OCI-M2 (cell line): ENCODE measurements around the gene KRT5.

Source experiments
- DNase-seq: peaks from one replicate; lab custom pipeline; 2025; ENCODE audit not compliant: unreplicated experiment; lab: John Stamatoyannopoulos, UW

KRT5 gene

DNA sequence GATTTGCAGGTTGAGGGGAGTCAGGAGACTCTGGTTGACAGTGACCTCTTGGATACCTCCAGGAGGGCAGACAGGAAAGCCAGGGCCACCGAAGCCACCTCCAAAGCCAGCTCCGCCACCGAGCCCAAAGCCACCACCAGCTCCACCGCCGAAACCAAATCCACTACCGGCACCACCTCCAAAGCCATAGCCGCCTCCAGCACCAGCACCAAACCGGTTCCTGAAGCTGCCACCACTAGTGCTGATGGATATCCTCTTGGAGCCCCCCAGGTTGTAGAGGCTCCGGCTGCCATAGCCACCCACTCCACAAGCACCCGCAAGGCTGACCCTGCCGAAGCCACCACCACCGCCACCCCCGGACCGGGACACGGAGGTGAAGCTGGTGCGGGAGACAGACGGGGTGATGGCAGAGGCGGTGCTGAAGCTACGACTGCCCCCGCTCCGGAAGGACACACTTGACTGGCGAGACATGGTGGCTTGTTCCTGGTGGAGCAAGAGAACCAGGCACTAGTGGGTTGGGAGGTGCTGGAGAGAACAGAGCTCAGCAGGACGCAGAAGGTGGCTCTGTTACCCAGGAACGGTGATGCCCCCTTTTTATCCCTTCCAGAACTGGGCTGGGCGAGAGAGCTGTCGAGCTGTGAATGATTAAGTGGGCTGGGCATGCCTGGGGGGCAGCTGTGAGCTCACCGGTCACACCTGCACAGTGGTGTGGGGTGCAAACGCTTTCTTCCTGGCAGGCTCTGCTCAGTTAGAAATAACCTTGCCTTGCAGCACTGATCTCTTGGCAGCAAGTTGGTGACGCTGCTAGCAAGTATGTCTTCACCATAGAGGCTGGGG, at the start of gene KRT5:
KRT5 (minus strand) TSS at position 569 of the 837 bp plus-strand sequence; CDS start at position 471, 98 bp downstream.
- DNase-seq, result no peak

DNA sequence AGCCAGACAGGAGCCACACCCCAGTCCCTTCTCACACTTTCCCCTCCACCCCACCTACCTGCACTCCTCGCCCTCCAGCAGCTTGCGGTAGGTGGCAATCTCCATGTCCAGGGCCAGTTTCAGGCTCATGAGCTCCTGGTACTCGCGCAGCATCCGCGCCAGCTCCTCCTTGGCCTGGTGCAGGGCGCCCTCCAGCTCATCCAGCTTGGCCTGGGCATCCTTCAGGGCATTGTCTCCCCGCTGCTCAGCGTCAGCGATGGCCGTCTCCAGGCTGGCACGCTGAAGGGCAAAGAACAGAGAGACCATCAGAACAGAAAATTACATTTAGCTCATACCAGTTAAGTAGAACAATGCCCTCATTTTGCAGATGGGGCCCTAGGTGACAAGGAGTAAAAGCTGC, 47.9 kb upstream of the KRT5 start:
- DNase-seq, result no peak

DNA sequence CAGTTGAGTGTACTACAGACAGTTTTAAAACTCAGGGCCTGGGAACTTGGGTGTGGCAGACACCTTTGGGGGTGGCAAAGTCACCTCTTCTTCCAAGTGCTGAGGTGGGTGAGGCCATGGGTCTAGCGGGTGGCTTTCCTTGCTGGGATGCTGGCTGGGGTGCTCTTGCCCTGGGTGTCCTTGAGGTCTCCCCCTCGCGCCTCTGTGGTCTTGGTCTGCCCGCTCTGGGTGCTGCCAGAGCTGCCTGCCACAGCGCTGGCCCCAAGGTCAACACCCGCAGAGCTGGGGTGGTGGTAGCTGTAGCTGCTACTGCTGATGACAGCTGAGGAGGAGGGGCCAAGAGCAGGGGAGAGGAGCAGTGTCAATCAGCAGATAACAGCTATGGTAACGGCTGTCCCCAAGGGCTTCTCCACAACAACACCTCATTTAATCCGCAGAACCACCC, 46.7 kb upstream of the KRT5 start:
- DNase-seq, result no peak

DNA sequence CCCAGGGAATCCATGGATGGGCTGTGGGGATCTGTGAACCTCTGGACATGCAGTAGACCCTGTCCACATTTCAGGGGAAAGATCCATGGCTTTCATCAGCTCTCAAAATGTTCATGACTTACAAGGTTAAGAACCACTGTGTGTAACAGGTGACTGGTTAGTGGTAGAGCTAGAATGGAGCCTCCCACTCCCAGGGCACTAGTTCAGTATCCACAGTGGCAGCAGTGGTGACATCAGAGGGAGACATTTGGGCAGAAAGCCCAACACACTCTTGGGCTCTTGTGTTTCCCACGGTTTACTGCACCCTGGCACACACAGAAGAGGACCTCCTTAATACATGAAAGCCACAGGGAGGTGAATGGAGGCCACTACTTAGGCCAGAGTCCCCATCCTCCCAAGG, 44.4 kb upstream of the KRT5 start:
- DNase-seq, result no peak

DNA sequence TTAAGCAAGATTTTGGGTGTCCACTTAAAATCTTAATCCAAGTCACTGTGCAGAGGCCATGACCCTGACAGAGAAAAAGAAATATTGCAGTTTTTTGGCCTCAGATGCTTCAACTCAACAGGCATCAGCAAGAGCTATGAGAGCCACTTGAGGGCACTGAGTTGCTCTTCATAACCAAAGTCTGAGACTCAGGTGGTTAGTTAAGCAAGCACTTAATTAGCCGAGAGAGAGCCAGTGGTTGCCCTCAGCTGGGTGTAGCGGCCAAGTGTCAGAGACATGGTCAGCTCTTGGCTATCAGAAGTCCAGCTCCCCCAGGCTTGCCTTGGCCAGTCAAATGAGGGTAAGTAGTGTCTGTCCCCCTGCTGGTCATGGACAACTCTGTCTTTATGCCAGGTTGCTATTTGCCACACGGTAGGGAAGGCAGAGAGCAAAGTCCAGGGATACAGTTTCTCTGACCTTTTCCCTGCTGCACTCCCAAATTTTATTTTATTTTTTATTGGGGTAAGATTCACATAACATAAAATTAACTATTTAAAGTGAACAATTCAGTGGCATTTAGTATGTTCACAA, 41.8 kb upstream of the KRT5 start:
- no peak for DNase-seq

DNA sequence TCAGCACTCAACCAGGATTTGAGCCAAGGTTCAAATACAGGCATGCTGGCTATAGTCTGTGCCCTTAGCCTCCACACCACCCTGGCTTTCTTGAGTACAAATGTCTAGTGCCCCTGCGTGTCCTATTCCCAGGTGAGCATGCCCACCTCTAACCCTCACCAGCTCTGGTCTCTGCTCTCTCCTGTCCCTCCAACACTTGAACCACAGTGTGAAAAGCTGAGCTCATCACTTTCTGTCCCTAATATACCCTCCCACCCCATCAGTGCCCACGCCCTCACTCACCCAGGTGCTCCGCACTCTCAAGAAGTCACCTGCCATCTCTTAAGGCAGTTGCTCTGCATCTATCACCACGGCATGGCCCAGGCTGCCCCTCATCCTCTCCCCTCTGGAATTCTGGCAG, 39.8 kb upstream of the KRT5 start:
- DNase-seq, result no peak

DNA sequence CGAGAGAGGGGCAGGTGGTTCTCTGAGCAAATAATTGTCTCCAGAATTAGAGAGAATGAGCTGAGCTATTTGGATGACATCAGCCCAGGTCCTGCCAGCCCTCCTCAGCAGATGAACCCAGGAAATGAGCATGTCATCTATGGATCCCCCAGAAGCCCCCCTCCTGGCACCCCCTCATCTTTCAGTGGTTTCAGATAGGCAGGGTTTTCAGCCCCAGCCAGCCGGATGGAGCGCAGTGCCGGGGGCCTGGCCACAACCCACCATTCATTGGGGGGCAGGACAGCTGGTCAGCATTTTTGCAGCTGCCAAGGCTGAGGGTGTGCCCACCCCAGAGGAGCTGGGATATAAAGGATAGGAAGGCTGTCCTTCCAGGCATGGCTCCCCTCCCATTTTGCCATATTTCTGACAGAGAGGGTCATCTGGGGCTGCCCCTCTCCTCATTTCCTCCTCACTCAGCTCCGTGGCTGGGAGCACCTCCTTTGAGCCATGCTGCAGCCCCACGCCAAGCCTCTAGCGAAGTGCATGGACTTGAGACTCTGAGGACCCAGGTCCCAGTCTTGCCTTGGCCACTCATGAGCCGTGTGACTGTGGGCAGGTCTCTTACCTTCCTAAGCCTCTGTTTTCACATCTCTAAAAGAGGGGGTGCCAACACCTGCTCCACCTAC, 38.7 kb upstream of the KRT5 start:
- DNase-seq, result no peak

DNA sequence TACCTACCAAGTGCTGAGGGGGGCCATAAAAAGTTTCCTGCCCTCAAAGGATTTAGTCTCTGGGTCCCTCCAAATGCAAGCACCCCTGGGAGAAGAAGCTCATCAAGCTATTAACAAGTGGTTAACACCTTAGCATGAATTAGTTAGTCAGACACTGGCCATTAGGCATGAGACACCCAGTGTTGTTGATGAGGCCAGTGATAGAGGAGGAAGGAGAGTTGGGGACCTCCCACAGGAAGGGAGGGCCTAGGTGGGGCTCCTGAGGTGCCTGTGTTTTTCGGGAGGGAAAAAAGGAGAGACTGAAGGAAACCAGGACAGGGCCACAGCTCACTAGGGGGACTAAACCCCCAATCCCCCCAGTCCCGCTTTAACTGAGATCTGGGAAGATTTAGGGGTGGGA, 37.3 kb upstream of the KRT5 start:
- DNase-seq, result no peak

DNA sequence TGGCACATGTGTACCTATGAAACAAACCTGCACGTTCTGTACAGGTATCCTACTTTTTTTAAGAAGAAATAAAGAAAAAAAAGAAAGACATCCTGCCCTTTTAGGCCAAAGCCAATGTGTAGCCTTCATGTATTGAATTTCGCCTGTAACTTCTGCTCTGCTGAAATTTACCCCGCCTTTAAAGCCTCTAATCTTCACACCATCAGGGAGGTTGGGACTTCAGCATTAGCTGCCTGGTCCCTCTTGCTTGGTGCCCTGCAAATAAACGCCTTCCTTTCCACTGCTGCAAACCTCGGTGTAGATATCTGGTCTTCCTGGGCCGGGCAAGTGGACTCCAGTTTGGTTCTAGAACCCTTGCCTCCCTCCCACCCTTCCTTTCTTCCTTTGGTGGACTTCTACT, 35.4 kb upstream of the KRT5 start:
- DNase-seq, result no peak

DNA sequence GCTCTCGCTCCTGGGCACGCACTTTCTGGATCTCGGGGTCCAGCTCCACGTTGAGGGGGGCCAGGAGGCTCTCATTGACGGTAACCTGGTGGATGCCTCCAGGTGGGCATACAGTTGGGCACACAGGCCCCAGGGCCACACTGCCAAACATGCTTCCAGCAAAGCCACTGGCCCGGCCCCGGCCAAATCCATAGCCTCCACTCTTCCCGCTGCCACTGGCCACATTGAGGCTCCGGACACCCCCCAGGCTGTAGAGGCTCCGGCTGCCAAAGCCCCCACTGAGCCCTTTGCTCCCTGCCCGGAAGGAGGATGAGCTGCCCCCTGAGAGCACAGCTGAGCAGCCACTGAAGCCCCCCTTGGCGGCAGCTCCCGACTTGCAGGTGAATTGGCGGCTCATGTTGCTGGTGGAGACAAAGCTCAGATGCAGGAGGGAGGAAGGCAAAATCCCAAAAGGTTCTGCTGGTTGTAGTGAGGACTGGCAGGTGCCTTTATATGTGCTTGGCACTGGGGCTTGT, 32.5 kb upstream of the KRT5 start, which contains the start of gene KRT71:
KRT71 (minus strand) TSS at position 465 of the 515 bp plus-strand sequence; CDS start at position 397, 68 bp downstream.
- no peak for DNase-seq

DNA sequence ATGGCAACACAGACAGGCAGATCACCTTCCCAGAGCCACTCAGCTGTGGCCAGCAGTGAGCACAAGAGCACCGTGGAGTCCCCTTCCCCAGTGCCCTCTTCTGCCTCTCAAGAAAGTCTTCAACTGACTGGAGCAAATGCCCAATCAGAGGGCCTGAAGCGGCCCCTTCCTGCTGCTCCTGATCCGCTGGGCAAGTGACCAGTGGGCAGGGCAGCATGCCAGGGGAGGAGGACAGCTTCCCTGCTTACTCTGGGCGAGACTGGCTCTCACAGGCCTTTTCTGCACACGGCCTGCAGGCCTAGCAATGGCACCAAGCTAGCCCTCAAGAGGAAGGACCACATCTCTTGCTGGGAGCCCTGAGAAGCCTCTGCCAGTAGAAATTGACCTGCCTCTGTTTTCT, 31.9 kb upstream of the KRT5 start:
- DNase-seq, result no peak

DNA sequence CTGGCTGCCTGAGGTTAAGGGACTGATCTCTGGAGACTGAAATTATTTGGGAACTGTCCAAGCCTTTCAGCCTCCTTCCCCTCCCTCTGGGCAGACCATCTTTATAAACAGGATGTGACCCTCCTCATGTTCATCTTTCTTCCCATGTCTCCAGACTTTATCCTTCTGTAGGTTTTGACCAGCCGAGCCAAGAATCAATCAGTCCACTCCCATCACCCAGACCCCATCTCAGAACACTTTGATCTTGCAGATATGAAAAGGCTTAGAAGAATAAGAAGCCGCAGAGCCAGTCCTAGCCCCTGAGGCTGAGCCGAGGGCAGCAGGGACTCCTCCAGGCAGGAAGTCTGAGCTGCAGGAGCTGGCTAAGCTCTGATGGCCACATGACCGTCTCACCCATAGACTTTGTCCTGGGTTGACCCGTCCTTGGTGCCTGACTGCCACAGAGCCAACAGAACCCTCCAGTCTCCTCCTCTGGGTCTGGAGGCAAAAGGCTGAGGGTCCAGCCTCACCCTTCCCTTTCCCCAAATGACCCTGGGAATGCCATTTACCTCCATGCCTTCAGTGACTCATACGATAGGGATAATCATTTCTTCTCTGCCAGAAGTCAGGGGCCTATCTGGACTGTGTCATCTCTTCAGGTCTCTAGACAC, 31.1 kb upstream of the KRT5 start:
- DNase-seq, result no peak

DNA sequence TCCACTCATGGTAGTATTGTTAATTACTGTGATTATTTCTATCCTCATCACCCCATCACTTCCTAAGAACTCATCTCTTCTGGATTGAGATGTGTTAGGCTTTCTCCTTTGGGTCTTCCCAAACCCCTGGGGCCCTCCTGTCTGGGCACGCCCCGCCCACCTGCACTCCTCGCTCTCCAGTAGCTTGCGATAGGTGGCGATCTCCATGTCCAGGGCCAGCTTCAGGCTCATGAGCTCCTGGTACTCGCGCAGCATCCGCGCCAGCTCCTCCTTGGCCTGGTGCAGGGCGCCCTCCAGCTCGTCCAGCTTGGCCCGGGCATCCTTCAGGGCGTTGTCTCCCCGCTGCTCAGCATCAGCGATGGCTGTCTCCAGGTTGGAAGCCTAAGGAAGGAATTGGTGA, 25.9 kb upstream of the KRT5 start:
- no peak for DNase-seq

DNA sequence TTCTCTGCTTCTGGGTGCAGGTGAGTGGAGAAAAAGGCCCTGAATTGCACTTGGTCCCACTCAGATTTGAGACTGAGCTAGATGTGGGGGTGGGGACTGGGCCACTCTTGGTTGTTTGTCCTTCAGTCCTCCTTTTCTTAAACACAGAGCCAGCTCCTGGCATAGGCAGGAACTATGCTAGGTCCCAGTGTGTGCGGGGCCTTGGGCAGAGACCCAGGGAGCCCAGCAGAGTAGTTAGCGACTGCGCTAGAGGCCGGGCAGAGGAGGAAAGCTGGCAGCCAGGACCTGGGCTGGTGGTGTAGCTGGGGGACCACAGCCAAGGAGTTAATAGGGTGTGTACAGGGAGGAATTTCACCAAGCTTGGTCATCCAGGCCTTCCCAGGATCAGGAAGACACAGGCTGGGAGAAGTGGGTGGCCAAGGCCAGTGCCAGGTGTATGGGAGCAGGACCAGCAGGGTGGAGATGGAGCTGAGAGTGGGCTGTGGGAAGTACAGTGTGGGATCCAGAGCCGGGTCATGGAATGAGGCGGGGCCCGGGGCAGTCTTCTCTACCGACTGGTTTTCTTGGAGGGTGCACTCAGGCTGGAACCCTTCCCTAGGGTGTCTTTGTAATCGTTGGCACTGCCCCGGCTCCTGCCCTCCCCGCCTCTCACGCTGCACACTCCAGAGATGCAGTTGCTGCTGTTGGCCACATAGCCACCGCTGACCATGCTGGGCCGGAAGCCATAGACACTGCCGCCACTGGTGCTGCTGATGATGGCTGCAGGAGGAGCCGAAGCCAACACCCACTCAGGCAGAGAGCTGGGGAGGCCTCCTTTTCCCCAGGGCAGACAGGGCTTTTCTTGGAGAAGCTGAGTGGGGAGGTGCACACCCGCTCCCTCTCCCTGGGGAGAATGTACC, 24.0 kb upstream of the KRT5 start:
- no peak for DNase-seq

DNA sequence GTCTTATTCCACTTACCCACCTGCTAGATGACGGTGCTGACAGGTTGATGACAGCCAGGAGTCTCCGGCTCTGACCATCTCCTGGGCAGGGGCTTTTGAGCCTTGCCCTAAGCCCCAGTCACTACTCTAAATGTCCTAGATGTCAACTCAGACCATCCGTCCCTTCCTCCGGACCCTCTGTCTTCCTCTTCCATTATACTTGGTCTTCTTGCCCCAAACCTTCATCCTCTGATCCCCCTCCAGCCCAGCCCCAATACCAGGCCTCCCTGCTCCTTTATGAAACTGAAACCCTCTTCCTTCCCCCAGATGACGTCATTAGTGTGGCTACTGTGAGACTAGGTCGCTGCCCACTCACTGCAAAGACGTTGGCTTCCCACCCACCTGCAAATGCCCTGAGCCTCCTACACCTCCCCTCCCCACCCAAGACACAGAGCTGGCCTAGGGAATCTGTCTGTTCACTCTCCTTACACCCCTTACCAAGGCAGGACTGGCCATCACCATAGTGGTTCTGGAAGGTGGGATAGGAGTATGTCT, 22.7 kb upstream of the KRT5 start:
- DNase-seq, result no peak

DNA sequence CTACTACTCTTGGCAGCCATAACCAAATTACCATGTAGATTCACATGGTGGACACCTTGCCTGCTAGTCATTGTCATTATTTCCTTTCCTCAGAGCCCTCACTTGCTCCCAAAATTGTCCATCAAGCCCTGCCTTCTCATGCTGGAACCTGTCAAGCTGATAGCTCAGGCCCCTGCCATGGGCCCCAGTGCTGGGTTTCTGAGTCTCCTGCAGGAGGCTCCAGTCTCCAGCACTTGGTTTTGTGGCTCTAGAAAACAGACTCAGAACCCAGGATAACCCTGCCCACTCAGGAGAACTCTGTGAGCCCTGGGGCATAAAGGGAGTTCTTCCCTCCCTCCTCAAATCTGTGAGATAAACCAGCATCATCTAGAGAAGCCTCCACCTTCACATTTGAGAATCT, 22.0 kb upstream of the KRT5 start:
- no peak for DNase-seq

DNA sequence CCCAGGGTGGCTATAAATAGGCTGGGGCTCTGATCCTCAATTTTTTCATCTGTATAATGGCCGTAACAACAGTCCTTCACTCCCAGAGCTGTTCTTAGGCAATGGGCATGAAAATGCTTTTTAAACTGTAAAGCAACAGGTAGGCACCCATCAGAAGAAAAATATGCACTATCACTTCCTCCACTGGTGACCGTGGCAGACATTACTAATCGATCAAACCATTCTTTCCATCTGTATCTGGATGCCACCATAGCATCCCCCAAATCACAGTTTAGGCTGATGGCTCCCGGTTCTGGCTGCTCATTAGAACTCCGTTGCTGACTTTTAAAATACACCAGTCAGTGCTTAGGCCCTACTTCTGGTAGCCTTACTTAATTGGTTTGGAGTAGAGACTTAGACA, 21.5 kb upstream of the KRT5 start:
- no peak for DNase-seq

DNA sequence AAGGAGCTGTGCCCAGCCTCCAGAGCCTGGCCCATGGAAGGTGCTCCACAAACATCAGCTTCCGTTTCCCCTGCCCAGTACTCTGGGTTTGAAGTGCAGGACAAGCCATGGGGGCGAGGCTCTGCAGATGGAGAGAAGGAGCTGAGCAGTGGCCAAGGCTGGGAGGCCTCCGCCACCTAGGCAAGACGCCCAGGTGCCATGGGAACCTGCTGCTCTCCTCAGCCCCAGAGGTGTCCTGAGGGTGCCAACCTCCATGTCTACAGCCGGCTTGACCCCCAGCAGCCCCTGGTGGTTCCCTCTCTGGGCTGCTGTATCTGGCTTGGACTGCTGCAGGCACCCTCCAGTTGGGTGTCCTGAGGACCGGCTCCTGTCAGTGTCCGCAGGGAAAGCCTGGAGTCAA, 20.3 kb upstream of the KRT5 start:
- DNase-seq, result no peak

DNA sequence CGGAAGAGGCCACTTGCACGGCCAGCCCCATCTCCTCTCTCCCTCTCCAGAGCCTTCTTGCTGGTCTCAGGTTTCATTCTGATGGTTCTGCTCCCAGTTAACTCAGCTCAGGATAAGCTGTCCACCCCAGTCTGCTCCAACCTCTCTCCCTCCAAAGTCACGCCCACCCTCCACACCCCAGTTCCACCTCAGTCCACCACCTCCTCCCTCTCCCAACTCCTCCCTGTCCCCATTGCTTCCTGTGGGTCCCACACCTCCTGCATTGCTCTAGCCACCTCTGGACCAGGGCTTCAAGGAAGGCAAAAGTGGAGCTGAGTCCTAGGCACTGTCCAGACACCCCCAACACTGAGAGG, 19.6 kb upstream of the KRT5 start:
- DNase-seq, result no peak
